Measurements from ENCODE around the gene KCNC1. TPM values are rescaled to one million over a fixed set of nuclear protein-coding genes. Genes with fewer than 3 reads are reported as not detected.

KCNC1 gene
- total RNA-seq, 2 donors from 2014 or later: not detected

- H3K9me3 ChIP-seq: no peaks in the 10 kb centered on the region
- ATAC-seq (ENCODE audit: insufficient number of reproducible peaks, low FRiP score, low read depth): no peak
- DNase-seq (ENCODE audit: low spot score): no peak
- no peak overlapping the region for H3K4me3 ChIP-seq
- H3K36me3 ChIP-seq: no peaks in the 10 kb centered on the region
- no peak overlapping the region for H3K27ac ChIP-seq
- peaks cover 8 to 10% of the 10 kb centered on the region in 2 donors for H3K4me1 ChIP-seq (ENCODE audit: control insufficient read depth in 1 of 2, low read depth in 2 of 2)
- peaks cover 14% of the 10 kb centered on the region for H3K27me3 ChIP-seq (replicated peaks; ENCODE audit: insufficient read depth)
- TF ChIP-seq, protein P1, sequence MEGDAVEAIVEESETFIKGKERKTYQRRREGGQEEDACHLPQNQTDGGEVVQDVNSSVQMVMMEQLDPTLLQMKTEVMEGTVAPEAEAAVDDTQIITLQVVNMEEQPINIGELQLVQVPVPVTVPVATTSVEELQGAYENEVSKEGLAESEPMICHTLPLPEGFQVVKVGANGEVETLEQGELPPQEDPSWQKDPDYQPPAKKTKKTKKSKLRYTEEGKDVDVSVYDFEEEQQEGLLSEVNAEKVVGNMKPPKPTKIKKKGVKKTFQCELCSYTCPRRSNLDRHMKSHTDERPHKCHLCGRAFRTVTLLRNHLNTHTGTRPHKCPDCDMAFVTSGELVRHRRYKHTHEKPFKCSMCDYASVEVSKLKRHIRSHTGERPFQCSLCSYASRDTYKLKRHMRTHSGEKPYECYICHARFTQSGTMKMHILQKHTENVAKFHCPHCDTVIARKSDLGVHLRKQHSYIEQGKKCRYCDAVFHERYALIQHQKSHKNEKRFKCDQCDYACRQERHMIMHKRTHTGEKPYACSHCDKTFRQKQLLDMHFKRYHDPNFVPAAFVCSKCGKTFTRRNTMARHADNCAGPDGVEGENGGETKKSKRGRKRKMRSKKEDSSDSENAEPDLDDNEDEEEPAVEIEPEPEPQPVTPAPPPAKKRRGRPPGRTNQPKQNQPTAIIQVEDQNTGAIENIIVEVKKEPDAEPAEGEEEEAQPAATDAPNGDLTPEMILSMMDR (IDR thresholded peaks at IDR 0.05): no peak
Observed at GRCh38 chr11:17739945-17740338, 5.4 kb downstream of the KCNC1 start.

DNA sequence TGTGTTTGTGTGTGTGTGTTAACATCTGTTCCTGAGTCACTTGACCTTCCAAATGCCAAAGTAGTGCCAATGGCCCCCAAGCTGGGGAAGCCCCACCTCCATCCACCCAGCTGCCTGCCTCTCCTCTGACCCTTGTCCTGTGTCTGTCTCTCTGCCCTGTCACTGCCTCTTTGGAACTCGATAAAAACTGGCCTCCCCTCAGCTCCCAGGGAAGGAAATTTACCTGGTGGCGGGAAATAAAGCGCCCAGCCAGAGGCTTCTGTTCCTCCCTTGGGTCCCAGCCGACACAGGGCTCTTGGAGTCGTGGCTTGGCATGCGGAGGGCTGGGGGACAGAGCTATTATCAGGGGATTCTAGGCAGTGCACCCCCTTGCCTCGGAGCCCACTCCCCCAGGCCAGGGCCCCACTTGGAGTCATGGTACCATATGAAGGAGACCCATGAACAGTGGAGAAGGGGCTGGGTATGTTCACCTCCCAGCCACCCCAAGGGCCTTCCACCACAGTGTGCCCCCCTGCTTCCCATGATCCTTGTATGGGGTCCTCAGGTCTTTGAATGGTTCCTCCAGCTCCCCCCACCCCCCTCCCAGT, 6.2 kb downstream of the KCNC1 start:
- peaks cover 14% of the 10 kb centered on the region for H3K27me3 ChIP-seq (replicated peaks; ENCODE audit: insufficient read depth)
- H3K9me3 ChIP-seq: no peaks in the 10 kb centered on the region
- no peaks in the 10 kb centered on the region for H3K36me3 ChIP-seq
- TF ChIP-seq, protein P1 (IDR thresholded peaks at IDR 0.05): no peak
- peaks cover under 1 to 2% of the 10 kb centered on the region in 2 donors for H3K4me1 ChIP-seq (ENCODE audit: control insufficient read depth in 1 of 2, low read depth in 2 of 2)
- DNase-seq (ENCODE audit: low spot score) (no peak), ATAC-seq (ENCODE audit: insufficient number of reproducible peaks, low FRiP score, low read depth) (no peak)
- H3K4me3 ChIP-seq: no peak overlapping the region
- no peak overlapping the region for H3K27ac ChIP-seq

DNA sequence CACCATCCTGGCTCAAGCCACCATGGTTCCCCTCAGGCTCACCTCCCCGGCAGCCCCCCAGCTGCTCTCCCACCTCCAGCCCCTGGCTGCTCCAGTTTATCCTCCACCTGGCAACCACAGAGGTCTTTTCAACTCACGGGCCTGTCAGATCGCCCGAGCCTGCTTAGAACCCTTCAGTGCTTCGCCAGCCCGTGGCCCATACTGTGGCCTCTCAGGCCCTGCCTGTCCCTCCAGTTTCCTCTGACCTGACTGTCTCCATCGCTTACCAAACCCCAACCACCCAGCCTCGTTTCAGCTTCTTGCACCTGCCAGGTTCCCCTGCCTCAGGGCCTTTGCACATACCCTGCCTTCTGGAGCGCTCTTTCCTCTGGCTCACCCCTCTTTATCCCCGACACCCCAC, 6.9 kb downstream of the KCNC1 start:
- no peak overlapping the region for H3K4me3 ChIP-seq
- no peaks in the 10 kb centered on the region for H3K4me1 ChIP-seq (ENCODE audit: control insufficient read depth in 1 of 2, low read depth in 2 of 2)
- DNase-seq (ENCODE audit: low spot score): no peak
- H3K9me3 ChIP-seq: no peaks in the 10 kb centered on the region
- H3K27ac ChIP-seq: no peak overlapping the region
- TF ChIP-seq, protein P1 (IDR thresholded peaks at IDR 0.05): no peak
- no peaks in the 10 kb centered on the region for H3K36me3 ChIP-seq
- H3K27me3 ChIP-seq (replicated peaks; ENCODE audit: insufficient read depth): peaks cover 7% of the 10 kb centered on the region
- no peak for ATAC-seq (ENCODE audit: insufficient number of reproducible peaks, low FRiP score, low read depth)

GRCh38 chr11:17742019-17742418, 7.4 kb downstream of the KCNC1 start:
- Histone ChIP-seq H3K27ac (no peak overlapping the region), H3K9me3 (no peaks in the 10 kb centered on the region), H3K36me3 (no peaks in the 10 kb centered on the region), H3K27me3 (replicated peaks; ENCODE audit: insufficient read depth) (peaks cover 7% of the 10 kb centered on the region), H3K4me1 (ENCODE audit: control insufficient read depth in 1 of 2, low read depth in 2 of 2) (no peaks in the 10 kb centered on the region), H3K4me3 (no peak overlapping the region)
- no peak for ATAC-seq (ENCODE audit: insufficient number of reproducible peaks, low FRiP score, low read depth)
- TF ChIP-seq, protein P1 (IDR thresholded peaks at IDR 0.05): no peak
- no peak for DNase-seq (ENCODE audit: low spot score)

DNA sequence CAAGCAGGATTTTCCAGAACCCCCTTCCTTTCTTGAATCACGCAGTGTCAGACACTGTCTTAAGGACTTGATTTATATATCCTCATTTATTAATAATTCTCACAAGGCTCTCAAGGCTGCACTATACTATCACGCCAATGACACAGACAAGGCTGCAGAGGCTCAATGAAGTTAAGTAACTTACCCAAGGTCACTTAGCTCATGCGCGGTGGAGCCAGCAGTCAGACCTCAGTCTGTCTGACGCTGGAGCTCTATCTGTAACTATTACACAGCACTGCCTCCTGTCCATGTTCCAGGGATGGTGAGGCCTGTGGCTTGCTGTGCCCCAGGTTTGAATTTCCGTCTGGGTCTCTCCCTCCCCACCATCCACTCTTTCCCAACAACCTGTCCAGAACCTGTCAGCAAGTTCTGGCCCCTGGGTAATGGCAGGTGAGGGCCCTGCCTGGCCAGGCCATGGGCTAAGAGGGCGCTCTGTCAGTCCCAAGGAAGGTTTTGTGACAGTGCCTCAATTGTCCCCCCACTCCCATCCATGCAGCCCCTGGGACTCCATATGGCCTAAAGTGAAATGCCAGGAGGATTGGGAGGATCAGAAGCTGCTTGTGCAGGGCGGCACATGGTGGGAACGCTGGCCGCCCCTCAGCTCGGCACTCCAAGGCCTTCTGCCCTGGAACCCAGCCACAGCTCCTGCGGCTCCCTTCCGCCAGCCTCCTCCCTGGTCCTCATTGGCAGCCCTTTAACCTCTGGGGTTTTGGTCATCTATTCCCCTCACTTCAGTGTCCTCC, 8.6 kb downstream of the KCNC1 start:
- TF ChIP-seq, protein P1 (IDR thresholded peaks at IDR 0.05): no peak
- H3K36me3 ChIP-seq: no peaks in the 10 kb centered on the region
- H3K27me3 ChIP-seq (replicated peaks; ENCODE audit: insufficient read depth): no peaks in the 10 kb centered on the region
- no peak overlapping the region for H3K4me3 ChIP-seq
- ATAC-seq (ENCODE audit: insufficient number of reproducible peaks, low FRiP score, low read depth) (no peak), DNase-seq (ENCODE audit: low spot score) (no peak)
- H3K4me1 ChIP-seq (ENCODE audit: control insufficient read depth in 1 of 2, low read depth in 2 of 2): no peaks in the 10 kb centered on the region
- H3K27ac ChIP-seq: no peak overlapping the region
- H3K9me3 ChIP-seq: no peaks in the 10 kb centered on the region

All from thoracic aorta (tissue), 2 donors.